GM12873 (cell line): Measurements from ENCODE around the gene ACOX3.

ENCODE experiments used
- TF ChIP-seq, protein P1 (sequence below): IDR thresholded peaks from 2 replicates; pipeline ENCODE4 v1.5.1; 2012; ENCODE audit warnings: low read depth, mild to moderate bottlenecking, moderate library complexity, low read length, control low read depth; ENCODE audit not compliant: insufficient read depth; ENCODE audit errors: missing control alignments

The ACOX3 gene

DNA sequence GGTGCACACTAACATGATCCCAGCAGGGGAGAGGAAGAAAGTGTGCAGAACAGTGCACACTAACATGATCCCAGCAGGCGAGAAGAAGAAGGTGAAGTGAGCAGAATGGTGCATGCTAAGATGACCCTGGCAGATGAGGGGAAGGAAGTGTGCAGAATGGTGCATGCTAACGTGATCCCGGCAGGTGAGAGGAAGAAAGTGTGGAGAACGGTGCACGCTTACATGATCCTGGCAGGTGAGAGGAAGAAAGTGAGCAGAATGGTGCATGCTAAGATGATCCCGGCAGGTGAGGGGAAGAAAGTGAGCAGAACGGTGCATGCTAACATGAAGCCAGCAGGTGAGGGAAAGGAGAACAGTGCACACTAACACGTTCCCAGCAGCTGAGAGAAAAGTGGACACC is 83.7 kb downstream of the ACOX3 start:
- TF ChIP-seq, protein P1, sequence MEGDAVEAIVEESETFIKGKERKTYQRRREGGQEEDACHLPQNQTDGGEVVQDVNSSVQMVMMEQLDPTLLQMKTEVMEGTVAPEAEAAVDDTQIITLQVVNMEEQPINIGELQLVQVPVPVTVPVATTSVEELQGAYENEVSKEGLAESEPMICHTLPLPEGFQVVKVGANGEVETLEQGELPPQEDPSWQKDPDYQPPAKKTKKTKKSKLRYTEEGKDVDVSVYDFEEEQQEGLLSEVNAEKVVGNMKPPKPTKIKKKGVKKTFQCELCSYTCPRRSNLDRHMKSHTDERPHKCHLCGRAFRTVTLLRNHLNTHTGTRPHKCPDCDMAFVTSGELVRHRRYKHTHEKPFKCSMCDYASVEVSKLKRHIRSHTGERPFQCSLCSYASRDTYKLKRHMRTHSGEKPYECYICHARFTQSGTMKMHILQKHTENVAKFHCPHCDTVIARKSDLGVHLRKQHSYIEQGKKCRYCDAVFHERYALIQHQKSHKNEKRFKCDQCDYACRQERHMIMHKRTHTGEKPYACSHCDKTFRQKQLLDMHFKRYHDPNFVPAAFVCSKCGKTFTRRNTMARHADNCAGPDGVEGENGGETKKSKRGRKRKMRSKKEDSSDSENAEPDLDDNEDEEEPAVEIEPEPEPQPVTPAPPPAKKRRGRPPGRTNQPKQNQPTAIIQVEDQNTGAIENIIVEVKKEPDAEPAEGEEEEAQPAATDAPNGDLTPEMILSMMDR = no peak

DNA sequence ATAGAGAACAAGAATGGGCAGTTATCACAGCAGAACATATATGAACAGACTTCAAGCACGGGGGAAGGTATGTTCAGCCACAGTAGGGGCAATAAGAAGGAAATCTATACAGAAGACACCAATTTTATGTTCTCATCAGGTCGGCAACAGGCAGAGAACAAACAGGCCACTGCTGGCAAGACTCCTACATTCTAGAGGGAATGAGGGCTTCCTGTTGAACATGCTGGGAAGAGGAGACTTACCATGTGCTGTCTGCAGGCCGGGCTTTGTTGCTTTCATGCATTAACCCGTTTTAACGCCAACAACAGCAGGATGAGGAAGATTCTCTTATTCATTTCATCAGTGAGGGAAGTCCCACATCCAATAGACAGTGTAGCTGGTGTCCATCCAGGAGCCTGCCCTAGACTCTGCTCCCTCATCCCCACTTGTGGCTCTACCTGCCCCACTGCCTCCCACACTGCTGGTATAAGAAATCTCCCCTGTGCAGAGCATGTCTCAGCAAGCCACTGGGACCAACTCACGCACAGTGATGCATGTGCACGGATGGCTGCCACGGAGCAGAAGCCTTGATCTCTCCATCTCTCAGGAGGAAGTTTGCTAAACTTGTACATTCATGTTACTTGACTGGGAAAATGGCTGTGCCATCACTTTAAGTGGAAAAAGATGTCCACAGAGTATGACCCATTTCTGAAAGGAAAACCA is 84.5 kb downstream of the ACOX3 start:
- TF ChIP-seq, protein P1 = no peak

DNA sequence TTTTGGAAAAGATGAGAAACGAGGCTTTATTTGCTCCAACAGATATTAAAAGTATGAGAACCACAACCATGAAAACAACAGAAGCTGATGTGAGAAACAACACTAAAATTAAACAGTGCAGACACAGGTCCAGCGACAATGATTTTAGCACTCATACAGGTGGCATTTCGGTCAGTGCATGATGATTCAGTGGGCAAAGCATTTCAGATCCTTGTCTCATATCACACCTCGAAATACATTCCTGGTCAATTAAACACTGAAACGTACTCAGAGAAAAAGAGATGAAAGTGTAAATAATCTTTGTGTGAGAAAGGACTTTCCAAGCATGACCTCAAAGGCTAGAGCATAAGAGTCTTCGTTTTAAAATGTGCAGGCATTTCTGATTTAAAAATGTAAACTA is 85.2 kb downstream of the ACOX3 start:
- TF ChIP-seq, protein P1 = no peak

DNA sequence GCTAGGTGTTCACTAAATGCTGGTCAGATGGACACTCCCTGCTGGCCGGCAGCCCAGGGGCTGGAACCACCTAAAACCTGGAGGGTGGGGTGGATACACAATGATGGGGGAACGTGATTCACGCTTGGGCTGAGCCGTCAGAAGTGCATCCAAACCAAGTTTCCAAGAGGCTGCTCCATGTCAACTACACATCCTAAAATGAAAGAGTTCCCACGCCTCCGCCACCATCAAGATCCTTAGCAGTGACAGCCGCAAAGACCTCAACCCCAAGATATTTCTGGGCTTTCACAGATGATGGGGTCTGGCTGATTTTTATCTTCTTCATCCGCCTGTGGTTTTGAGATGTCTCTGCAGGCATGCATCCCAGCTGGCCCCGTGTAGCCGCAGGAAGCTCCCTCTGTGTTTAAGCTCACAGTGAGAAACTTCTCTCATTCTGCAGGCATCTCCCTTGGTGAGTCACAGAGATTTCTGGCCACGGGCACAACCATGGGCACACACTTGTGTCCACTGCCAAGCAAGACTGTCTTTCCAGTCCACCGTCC is 86.5 kb downstream of the ACOX3 start:
- TF ChIP-seq, protein P1 = no peak

DNA sequence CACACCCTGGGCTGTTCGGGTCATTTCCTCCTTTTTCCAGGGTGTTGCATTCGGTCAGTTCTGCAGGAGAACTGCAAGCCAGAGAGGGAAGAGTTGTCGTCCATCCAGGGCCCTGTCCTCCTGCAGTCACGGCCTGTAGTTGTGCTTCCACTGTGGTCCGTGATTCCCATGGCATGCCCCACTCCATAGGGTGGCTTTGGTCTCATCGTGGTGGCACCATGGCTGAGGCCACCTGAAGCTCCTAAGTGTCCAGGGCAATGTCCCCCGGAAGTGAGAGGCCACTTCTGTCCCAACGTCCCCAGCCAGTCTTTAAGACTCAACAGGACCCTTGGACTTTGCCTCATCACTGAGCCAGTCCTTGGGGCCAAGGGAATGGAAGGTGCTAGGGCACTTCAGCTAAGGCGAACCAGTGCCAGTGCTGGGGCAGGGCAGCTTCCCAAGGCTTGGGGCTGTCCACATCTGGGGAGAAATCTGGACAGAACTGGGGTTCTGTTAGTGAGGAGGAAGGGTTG is 87.3 kb downstream of the ACOX3 start:
- TF ChIP-seq, protein P1 = no peak

DNA sequence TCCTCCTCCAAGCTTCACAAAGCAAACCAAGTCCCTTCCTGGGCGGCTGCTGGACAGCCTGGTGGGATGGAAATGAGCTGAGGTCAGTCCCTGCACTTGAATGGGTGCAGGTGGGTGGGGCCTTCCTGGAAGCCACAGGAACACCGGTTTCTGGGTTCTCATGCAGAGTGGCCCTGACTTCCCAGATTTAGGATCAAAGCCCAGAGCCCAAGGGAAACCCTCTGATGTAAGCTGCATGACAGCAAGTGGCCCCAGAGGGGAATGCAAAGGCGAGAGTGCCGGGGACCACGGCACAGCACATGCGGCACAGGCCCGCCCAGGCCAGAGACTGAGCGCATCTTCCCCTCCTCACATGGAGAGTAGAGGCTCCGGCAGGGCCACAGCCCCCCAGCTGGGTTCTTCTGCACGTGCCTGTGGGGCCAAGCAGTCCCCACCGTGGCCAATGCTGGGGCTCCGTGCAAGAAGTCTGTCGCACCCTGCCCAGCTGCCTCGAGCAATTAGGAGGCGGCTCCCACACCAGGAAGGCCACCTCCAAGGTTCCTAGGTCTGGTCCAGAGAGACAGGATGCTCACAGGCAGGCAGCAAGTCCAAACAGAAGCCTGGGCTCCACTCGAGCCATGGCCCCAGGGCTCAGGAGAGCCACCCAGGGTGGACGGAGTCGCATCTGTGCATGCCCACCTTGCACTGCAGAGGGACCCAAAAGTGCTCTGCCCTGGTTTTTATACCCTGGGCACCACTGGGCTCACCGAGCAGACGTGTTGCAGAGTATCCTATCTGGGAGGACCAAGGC is 88.0 kb downstream of the ACOX3 start:
- TF ChIP-seq, protein P1 = no peak

DNA sequence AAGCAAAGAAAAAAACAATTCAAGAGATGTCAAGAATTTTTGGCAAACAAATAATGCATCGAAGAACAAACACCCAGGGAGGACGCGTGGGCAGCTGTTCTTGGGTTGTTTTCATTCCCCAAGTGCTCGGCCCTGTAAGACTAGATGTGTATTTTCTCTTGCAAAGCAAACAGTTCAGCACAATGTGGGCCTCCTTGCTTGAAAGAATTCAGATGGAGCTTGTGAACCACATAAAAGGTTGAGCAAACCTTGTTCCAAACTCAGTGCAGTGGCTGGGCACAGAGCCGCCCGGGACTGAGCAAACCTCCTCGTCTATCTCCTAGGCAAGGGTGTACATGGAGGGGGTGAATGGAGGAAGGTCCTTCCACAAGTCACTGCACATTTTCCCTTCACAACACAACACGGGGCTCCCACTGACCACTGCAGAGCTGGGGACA is 88.6 kb downstream of the ACOX3 start:
- TF ChIP-seq, protein P1 = no peak
